WTC11 (cell line): ENCODE measurements around the gene PRKN.

ENCODE experiments used
- ZNF423 ChIP-seq: fragments of 250-450 bp; sonication (Bioruptor Pico); IDR thresholded peaks from 2 replicates; pipeline ENCODE4 v2.1.2; 2022; ENCODE audit warnings: mild to moderate bottlenecking, moderate library complexity
- TF ChIP-seq, protein P1 (sequence below): fragments of 200-600 bp; IDR thresholded peaks from 2 replicates; pipeline ENCODE4 v1.8.0; 2022; ENCODE audit warnings: antibody characterized with exemption

DNA sequence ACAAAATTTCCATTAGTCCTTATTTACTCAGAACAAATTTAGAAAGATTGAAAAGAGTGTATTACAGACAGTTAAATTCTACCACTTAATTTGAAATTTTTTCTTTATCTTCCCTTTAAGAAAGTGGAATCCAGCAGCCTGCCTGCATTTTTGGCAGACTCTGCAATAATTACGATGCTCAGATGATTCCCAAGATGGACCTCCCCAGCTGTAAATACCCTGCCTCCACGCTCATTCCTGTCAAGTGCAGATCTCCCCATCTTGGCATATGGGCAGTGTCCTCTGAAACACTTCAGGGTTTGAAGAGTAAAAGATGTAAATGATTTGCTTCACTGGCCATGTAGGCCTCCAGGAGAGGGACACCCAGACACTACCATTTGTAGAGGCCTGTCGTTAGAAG, 471.2 kb downstream of the PRKN start:
- no peak for TF ChIP-seq ZNF423 (CRISPR knock-in tag)
- TF ChIP-seq, protein P1, sequence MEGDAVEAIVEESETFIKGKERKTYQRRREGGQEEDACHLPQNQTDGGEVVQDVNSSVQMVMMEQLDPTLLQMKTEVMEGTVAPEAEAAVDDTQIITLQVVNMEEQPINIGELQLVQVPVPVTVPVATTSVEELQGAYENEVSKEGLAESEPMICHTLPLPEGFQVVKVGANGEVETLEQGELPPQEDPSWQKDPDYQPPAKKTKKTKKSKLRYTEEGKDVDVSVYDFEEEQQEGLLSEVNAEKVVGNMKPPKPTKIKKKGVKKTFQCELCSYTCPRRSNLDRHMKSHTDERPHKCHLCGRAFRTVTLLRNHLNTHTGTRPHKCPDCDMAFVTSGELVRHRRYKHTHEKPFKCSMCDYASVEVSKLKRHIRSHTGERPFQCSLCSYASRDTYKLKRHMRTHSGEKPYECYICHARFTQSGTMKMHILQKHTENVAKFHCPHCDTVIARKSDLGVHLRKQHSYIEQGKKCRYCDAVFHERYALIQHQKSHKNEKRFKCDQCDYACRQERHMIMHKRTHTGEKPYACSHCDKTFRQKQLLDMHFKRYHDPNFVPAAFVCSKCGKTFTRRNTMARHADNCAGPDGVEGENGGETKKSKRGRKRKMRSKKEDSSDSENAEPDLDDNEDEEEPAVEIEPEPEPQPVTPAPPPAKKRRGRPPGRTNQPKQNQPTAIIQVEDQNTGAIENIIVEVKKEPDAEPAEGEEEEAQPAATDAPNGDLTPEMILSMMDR, result no peak
